H1 (cell line): Measurements from ENCODE around the gene ZNF629. TPM values are rescaled to one million over a fixed set of nuclear protein-coding genes. Genes with fewer than 3 reads are reported as not detected.

Source experiments
- CREB1 ChIP-seq: IDR thresholded peaks from 2 replicates; pipeline ENCODE4 v1.6.1; 2012; ENCODE audit warnings: inconsistent platforms
- EP300 ChIP-seq, 2 experiments: IDR thresholded peaks; 1 replicate in 1 of 2; 2 replicates in 1 of 2; pipeline ENCODE4 v1.6.1; 2011 to 2012; ENCODE audit warnings: low read depth in 2 of 2, low read length in 2 of 2, mild to moderate bottlenecking in 2 of 2, borderline replicate concordance in 1 of 2, inconsistent platforms in 1 of 2, moderate library complexity in 1 of 2
- HDAC2 ChIP-seq, 2 experiments: fragments of 300-600 bp in 1 of 2; sonication (generic) in 1 of 2; IDR thresholded peaks; 2 replicates each; pipeline ENCODE4 v1.6.1; 2011 to 2012; ENCODE audit warnings: low read depth in 2 of 2, low read length in 2 of 2, mild to moderate bottlenecking in 2 of 2, moderate library complexity in 2 of 2, borderline replicate concordance in 1 of 2, inconsistent platforms in 1 of 2
- KDM4A ChIP-seq: IDR thresholded peaks from one replicate; pipeline ENCODE4 v1.7.1; 2012; ENCODE audit warnings: low read depth, mild to moderate bottlenecking, moderate library complexity, low read length, inconsistent platforms; ENCODE audit not compliant: severe bottlenecking
- KDM5A ChIP-seq: fragments of 200-600 bp; IDR thresholded peaks from 2 replicates; pipeline ENCODE4 v1.7.1; 2012; ENCODE audit warnings: mild to moderate bottlenecking, low read length, inconsistent platforms, mixed read lengths
- RBBP5 ChIP-seq: IDR thresholded peaks from 2 replicates; pipeline ENCODE4 v1.7.1; 2012; ENCODE audit warnings: low read depth, mild to moderate bottlenecking, inconsistent platforms, low read length, moderate library complexity, borderline replicate concordance
- SIN3A ChIP-seq, 2 experiments: IDR thresholded peaks in 1 of 2; conservative IDR thresholded peaks in 1 of 2; 2 replicates each; pipeline ENCODE4 v1.6.1; 2011 to 2012; ENCODE audit warnings: low read length in 2 of 2, improper control_type of control experiment in 1 of 2, low read depth in 1 of 2, mild to moderate bottlenecking in 1 of 2
- SIRT6 ChIP-seq: IDR thresholded peaks from one replicate; pipeline ENCODE4 v1.7.1; 2012; ENCODE audit warnings: low read length, inconsistent platforms
- SP1 ChIP-seq: IDR thresholded peaks from 2 replicates; pipeline ENCODE4 v1.6.1; 2011; ENCODE audit warnings: low read depth, low read length
- SP4 ChIP-seq: IDR thresholded peaks from 2 replicates; pipeline ENCODE4 v1.6.1; 2012; ENCODE audit warnings: low read length, inconsistent platforms
- TAF7 ChIP-seq: optimal IDR thresholded peaks from 2 replicates; pipeline ENCODE3; 2011; ENCODE audit warnings: low read depth, mild to moderate bottlenecking, inconsistent platforms, low read length, moderate library complexity, borderline replicate concordance
- TBP ChIP-seq: IDR thresholded peaks from 2 replicates; pipeline ENCODE4 v1.6.1; 2011; ENCODE audit warnings: low read depth, low read length, improper control_type of control experiment
- TEAD4 ChIP-seq: IDR thresholded peaks from 2 replicates; pipeline ENCODE4 v1.6.1; 2012; ENCODE audit warnings: low read depth, low read length, inconsistent platforms, mixed read lengths
- polyA plus RNA-seq, 7 experiments: library from polyadenylated mRNA; depleted of rRNA in 3 of 7; stranded (reverse) in 5 of 7; unstranded in 2 of 7; fragments of >200 nt in 5 of 7; fragments of 200-250 nt in 2 of 7; gene quantifications; 1 replicate in 5 of 7; 2 replicates in 1 of 7; 4 replicates in 1 of 7; pipeline versions ENCODE4 v1.2.1 to v1.2.3, GENCODE V29; 2011 to 2013; ENCODE audit warnings: missing spikeins in 2 of 7, mixed read lengths in 2 of 7
- total RNA-seq: library from RNA; stranded (reverse); fragmentation: NEBNext Ultra II Directional; extraction: Animal tissue kit (Norgen Biotek cat#: 25700); gene quantifications from 2 replicates; pipeline ENCODE4 v1.2.1, GENCODE V29; 2021
- TF ChIP-seq, protein P1 (sequence below): IDR thresholded peaks from 2 replicates; pipeline ENCODE4 v1.6.1; 2012; ENCODE audit warnings: inconsistent platforms

Gene ZNF629
- total and polyA plus RNA-seq, 2 of the 8 experiments (the other 6 are each of a cell fraction or from before 2014, with no cell fraction given) = 11.0 to 19.5 TPM

DNA sequence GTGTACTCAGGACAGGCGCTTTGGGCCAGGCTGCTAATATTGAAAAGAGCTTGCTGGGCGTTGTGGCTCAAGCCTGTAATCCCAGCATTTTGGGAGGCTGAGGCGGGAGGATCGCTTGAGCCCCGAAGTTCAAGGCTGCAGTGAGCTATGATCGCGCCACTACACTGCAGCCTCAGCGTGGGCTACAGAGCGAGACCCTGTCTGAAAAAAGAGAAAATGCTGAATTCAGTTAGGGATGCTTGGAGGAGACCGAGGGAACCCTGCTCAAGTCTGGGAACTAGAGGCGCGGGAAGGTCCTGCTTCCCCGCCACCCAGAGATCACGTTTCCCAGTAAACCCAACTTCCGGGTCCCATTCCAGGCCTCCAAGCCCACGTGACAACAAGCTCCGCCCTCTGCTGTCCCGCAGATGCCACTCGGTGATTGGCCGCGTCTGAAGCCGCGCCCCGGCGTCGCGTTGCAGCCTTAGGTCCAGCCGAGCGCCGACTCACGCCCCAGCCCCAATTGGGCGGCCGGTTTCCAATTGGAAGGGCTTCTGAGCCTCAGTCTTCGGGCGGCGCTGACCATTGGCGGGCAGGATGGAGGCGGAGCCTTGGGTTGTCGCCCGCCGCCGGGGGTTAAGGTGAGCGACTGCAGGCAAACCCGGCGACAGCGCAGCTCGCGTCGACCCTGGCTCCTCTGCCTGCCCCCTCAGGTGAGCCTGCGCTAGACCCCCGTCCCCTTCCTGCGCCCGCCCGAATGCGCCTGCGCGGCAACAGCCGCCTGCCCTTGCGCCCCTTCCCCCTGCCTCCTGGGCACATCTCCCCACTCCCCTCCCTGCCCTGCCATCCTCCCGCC, 39.0 kb downstream of the ZNF629 start, which contains the start of gene PHKG2 (continued):
- TF ChIP-seq HDAC2 (IDR thresholded peaks at IDR 0.05; ENCODE audit: borderline replicate concordance in 1 of 2, low read depth in 2 of 2, low read length in 2 of 2) (no peak), SP1 (peak; percentile 80), RBBP5 (no peak), SP4 (no peak), SIRT6 (no peak), TBP (peak; percentile 86), TEAD4 (peak; percentile 18; the same call in 1 of the 2 replicates), CREB1 (peak; percentile 81), KDM4A (peak; percentile 10), KDM5A (no peak), TAF7 (peak; percentile 70), EP300 (IDR thresholded peaks at IDR 0.05; ENCODE audit: borderline replicate concordance in 1 of 2, low read depth in 2 of 2, low read length in 2 of 2) (0 out of 3 replicates have a peak, but pooled peaks of 1 of the 2 experiments have one; percentile 15), SIN3A (conservative IDR thresholded peaks at IDR 0.05 in 1 of 2, IDR thresholded peaks at IDR 0.05 in 1 of 2; ENCODE audit: low read depth in 1 of 2, low read length in 2 of 2) (peak; percentile 37 to 54; a peak in 1 of 4 replicates)
- TF ChIP-seq, protein P1, sequence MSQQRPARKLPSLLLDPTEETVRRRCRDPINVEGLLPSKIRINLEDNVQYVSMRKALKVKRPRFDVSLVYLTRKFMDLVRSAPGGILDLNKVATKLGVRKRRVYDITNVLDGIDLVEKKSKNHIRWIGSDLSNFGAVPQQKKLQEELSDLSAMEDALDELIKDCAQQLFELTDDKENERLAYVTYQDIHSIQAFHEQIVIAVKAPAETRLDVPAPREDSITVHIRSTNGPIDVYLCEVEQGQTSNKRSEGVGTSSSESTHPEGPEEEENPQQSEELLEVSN = peak; percentile 73
